ENCODE measurements around the gene GNAL.

Gene GNAL

GRCh38 chr18:11851806-11852337, 162.8 kb downstream of the GNAL start:
- intact Hi-C loops (cut with DNase I): loop anchor here (5.0 to 10.0 kb wide), 2 partner anchors 55 to 97 kb away; partner anchors contain the start of gene MPPE1
- peak in 21 of 42 donors; percentile 14 to 57 (median 34) for DNase-seq

DNA sequence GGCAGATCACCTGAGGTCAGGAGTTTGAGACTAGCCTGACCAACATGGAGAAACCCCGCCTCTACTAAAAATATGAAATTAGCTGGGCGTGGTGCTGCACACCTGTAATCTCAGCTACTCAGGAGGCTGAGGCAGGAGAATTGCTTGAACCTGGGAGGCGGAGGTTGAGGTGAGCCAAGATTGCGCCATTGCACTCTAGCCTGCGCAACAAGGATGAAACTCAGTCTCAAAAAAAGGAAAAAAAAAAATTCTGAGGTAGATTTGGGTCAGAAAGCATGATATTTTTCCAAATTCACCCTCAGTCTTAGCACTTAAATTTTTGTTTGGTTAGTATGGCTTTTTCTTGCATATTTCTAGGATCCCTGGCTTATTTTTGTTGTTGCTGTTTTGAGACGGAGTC, 165.5 kb downstream of the GNAL start:
- intact Hi-C loops (cut with DNase I): loop anchor here (5.0 to 10.0 kb wide), 2 partner anchors 53 to 100 kb away; partner anchors contain the start of gene MPPE1
- peak in 4 of 42 donors; percentile 10 to 24 (median 12) for DNase-seq

GRCh38 chr18:11857177-11857887, 168.3 kb downstream of the GNAL start:
- intact Hi-C loops (cut with DNase I): loop anchor here (10.0 kb wide), 1 partner anchor 103 kb away; no protein-coding TSS in a partner anchor
- peak; percentile 31 to 91 (median 70) for DNase-seq

DNA sequence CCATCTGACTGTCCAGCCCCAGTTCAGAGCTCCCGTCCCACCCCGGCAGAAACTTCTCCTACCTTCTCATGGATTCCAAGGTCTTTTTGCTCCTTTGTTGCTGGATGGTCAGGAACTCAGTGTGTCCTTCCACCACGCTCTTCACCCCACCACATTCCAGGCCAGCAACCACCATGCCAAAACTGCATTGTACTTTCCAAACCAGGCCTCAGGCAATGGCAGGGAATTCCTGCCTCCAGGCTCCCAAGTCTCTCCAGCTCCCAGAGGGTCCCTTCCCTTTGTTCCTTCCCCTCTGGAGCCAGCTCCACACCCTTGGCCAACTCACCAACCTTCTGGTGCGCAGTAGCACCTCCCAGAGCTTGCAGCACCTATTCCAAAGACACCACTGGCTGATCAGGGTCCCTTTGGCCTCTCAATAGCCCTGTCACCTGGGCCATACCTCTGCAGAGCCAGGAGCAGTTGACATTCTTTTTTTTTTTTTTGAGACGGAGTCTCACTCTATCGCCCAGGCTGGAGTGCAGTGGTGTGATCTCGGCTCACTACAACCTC, 170.3 kb downstream of the GNAL start:
- intact Hi-C loops (cut with DNase I): loop anchor here (10.0 kb wide), 1 partner anchor 105 kb away; no protein-coding TSS in a partner anchor
- peak in 4 of 42 donors; percentile 9 to 27 (median 21) for DNase-seq

DNA sequence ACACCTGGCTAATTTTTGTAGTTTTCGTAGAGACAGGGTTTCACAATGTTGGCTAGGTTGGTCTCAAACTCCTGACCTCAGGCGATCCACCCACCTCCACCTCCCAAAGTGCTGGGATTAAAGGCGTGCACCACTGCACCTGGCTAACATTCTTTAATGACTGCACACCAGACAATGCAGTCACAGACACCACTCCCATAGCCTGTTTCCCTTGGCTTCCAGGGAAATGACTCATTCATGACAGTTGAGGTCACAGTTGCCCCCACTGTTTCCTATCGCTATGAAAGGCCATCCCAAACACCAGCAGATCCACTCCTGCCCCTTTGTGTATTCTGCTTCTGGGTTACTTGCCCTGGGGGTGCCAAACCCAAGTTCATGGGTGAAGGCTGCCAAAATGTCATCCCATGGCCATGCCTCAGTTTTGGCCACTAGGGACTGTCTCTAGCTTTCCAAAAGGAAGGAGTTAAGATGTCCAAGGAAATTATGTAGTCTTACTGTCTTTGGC, 170.9 kb downstream of the GNAL start:
- intact Hi-C loops (cut with DNase I): loop anchor here (10.0 kb wide), 1 partner anchor 105 kb away; no protein-coding TSS in a partner anchor
- DNase-seq: peak in 4 of 42 donors; percentile 1 to 38 (median 24)

GRCh38 chr18:11860594-11861450, 171.8 kb downstream of the GNAL start:
- intact Hi-C loops (cut with DNase I): no loop called here

GRCh38 chr18:11861583-11862288, 172.7 kb downstream of the GNAL start:
- intact Hi-C loops (cut with DNase I): no loop called here
- DNase-seq: peak in 3 of 42 donors; percentile 12 to 27 (median 20)

More at GRCh38 chr18:11860594-11861450, 171.8 kb downstream of the GNAL start:
- DNase-seq: peak in 5 of 42 donors; percentile 8 to 42 (median 21)

DNA sequence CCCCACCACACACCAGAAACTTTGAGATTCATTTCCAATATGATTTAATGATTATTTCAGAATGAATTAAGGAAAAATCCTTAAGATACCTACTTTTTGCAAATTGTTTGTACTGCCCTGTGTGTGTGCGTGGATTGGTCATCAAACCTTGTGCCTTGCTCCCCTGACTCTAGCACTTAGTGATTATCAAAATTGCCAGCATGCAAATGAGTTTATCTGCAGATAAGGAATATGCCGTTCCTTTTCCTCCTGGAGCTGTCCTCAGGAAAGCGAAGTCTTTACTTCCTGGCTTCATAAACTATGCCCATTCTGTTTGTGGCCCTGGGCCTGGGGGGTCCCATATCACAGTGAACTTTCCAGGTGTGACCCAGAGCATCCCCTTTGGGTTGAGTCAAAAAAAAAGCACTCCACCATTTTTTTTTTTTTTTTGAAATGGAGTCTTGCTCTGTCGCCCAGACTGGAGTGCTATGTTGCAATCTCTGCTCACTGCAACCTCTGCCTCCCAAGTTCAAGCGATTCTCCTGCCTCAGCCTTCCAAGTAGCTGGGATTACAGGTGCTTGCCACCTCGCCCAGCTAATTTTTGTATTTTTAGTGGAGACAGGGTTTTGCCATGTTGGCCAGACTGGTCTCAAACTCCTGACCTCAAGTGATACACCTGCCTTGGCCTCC, 173.5 kb downstream of the GNAL start:
- DNase-seq: peak in 2 of 42 donors; percentile 9 to 31

GRCh38 chr18:11864471-11864870, 175.4 kb downstream of the GNAL start:
- peak in 2 of 42 donors; percentile 15 to 26 for DNase-seq
- intact Hi-C loops (cut with DNase I): no loop called here

More for the DNA sequence above, 173.5 kb downstream of the GNAL start:
- intact Hi-C loops (cut with DNase I): no loop called here

DNA sequence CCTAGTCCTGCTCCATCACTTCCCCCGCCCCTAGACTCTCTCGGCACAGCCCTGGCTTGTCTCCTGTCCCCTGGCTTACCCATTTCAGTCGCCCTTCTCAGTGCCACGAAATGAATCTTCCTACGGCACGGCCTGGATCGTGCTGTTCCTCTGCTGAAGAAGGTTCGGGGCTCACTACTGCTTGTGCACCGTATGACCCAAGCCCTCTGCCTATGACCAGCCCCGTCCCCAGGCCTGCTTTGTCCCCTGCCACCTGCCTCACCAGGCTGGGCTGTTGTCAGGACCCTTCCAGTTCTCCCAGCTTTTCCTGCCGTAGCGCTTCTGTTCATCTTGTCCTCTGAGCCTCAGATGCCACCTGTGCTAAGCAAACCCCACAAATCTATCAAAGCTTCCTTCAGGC, 176.0 kb downstream of the GNAL start:
- intact Hi-C loops (cut with DNase I): no loop called here
- peak in 5 of 42 donors; percentile 5 to 33 (median 22) for DNase-seq

- peak in 3 of 42 donors; percentile 20 to 32 (median 25) for DNase-seq
- intact Hi-C loops (cut with DNase I): no loop called here
These were observed 177.3 kb downstream of the GNAL start for GRCh38 chr18:11866329-11866728.

- intact Hi-C loops (cut with DNase I): no loop called here
These were observed 177.7 kb downstream of the GNAL start for GRCh38 chr18:11866764-11867163.

DNA sequence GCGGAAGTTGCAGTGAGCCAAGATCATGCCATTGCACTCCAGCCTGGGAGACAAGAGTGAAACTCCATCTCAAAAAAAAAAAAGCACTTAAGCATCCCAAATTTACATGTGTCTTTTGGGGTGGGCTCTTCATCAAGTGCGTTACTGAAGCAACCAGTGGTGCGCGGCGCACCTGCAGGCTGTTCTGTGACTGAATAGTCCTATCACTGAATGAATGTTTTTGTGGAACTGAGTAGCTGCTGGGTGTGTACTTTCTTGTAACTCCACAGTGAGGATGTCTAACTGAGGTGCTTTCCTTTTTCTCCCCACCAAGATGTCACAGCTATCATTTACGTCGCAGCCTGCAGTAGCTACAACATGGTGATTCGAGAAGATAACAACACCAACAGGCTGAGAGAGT, 179.2 kb downstream of the GNAL start:
- intact Hi-C loops (cut with DNase I): no loop called here
- DNase-seq: peak in 3 of 42 donors; percentile 24 to 39 (median 26)

More at GRCh38 chr18:11866764-11867163, 177.7 kb downstream of the GNAL start:
- DNase-seq: peak in 3 of 42 donors; percentile 8 to 25 (median 22)

GRCh38 chr18:11871501-11871900, 182.4 kb downstream of the GNAL start:
- intact Hi-C loops (cut with DNase I): no loop called here
- peak in 2 of 42 donors; percentile 17 to 37 for DNase-seq

DNA sequence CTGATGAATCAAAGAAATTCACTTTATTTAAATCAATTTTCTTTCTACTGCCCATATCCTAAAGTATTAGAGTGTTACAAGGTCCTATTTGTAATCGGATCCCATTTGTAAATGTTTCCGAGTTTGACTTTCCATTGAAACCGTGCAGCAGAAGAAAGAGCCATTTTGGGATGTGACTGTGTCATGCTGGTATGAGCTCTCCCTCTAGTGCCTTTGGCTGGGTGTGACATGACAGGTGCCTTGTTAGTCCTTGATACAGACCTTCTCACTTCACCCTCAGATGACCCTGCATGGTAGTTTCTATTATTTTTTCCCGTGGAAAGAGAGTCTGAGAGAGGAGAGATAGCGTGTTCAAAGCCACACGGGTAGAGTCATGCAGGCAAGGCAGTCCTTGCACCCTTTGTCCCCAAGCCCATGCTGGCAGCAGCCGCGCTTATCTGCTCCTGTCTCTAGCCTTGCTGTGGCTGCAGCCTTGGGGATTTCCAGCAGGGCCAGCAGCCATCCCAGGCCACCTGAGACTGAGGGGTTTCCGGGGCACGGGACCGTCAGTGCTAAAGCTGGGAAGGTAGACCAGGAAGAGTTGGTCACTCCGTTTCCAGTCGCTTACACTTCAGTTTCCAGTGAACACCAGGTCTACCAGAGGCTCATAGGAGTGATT, 183.5 kb downstream of the GNAL start:
- intact Hi-C loops (cut with DNase I): no loop called here
- DNase-seq: peak in 13 of 42 donors; percentile 5 to 55 (median 40)

- intact Hi-C loops (cut with DNase I): no loop called here
- DNase-seq: peak in 2 of 42 donors; percentile 24 to 34
These were observed 184.7 kb downstream of the GNAL start for GRCh38 chr18:11873670-11874340.
